CD4-positive, alpha-beta T cell treated with Interferon gamma for 1 hour (primary cell): ENCODE results near the gene ACY1.

Source experiments
- DNase-seq: peaks from one replicate; pipeline ENCODE4 v3.0.0-alpha.2; 2020

ACY1 gene

DNA sequence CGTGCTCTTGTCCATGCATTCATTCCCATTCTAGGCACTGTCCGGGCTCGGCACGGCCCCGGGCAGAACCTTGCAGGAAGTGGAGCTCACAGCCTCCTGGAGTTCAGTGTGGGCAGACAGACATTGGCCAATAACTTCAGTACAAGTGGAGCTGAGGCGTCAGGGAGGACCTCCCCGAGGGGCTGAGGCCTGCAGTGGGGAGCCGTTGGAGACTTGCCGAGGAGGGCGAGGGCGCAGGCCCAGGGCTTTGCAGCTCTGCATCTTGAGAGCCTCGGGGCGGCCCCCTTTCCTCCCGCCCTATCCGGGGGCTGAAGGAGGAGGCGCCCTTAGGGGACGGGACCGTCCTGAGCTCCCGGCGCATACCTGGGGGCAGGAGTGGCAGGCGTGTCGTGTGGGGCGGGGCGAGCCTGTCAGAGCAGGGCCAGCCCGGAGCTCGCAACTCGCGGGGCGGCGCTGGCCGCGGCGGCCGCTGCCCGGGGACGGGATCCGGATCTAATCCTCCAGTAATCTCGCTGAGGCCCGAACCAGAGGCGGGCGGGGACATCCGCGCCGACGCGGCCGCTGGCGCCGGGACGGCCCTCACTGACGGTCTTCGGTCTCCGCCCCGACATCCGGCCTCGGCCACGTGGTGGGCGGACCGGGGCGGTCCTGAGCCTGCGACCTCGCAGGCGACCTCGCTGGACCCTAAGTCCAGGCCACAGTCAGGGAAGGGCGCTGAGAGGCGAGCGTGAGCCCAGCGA lies at the start of gene ACY1:
TSS of gene ACY1 (plus strand) at position 698 of the 740 bp plus-strand sequence. CDS start 530 bp downstream, outside the sequence.
- peak; percentile 60 for DNase-seq

DNA sequence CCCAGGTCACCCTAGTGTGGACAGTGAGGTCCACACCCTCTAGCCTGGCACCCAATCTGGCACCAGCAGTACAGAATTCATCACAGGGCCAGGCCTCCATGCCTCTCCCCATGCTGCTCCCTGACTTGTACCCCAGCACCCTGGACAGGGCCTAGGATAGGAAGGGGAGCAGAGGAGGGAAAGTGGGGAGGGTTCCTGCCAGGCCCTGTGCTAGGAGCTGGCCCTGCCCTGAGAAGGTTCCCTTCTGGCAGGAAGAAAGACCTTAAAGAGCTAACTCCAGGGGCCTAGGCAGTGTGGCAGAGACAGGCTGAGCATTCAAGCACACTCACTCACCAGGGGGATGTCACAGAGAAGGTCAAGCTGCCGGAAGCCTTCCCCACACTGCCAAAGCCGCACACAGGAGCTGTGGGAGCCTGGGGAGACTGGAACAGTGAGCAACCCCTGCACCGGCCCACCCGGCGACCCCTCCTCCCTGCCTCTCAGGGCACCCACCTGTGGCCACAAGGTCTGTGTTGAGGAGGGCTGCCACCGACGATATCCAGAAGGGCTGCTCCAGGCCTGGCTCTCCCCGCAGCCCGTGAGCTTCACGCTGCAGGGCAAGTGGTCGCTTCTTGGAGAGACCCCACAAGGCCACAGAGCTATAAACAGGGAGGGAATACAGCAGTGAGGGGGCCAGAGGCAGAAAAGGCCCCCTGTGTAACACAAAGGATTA lies 49.0 kb upstream of the ACY1 start:
- DNase-seq = no peak

DNA sequence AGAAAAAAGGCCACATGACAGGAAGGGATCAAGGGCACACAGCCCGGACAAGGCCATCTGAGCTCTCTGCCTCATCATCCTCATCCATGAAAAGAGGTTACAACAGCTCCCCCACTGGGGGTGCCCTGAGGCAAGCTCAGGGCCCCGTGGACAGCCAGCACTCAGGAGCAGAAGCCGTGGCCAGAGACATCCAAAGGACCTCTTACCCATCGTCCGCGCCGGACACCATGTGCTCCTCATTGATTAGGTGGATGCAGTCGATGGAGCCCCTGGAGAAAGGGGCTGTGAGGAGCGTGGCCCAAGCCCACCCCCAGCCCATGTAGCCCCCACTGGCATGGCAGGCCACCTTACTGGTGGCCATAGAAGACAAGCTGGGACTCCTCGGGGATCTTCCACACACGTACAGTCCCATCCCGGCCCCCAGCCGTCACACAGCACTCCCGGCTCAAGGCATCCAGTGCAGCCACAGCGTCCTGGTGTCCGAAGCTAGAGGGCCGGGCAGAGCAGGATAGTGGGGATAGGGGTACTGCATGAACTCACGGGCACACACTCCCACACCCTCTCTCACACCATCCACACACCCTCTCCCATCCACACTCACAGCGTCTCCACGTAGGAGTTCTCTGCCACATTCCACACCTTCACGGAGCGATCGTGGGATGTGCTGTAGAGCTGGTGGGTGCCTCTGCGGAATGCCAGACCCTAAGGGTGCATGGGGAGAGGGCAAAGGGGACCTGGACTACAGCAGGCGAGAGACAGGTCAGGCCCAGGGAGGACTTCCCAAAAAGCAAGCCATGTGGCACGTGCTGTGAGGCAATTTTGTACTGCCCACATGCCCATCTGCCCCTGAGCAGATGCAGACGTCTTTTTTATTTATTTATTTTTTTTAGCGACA lies 48.1 kb upstream of the ACY1 start:
- no peak for DNase-seq

DNA sequence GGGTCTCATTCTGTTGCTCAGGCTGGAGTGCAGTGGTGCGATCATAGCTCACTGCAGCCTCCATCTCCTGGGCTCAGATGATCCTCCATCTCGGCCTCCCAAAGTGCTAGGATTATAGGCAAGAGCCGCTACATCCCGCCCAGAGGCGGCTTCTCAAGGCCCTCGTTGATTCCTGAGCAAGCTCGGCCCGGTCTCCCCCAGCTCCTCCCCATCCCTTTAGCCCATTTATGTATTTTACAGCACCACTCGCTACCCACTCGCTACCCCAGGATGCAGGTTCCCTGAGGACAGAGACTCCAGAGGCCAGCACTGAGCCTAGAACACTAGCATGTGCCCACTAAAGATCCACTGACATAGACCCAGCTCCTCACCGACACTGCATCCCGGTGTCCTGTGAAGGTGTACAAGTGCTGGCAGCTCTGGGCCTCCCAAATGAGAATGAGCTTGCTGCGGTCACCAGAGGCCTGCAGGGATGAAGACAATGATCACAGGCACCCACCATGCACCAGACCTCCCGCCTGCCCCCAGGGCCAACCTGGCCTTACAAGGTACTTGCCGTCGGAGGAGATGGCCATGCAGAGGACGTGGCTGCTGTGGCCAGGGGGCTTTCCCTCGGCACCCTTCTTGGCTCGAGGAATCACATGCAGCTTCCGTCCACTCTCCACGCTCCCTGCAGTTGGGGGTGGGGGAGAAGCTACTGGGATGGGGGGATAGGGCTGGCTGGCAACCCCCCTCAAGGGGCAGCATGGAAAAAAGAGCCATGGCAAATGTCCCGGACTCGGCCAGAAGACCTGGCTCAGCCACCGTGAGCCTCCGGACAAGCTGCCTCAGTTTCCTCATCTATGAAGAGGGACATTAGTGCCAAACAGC lies 47.2 kb upstream of the ACY1 start:
- no peak for DNase-seq

DNA sequence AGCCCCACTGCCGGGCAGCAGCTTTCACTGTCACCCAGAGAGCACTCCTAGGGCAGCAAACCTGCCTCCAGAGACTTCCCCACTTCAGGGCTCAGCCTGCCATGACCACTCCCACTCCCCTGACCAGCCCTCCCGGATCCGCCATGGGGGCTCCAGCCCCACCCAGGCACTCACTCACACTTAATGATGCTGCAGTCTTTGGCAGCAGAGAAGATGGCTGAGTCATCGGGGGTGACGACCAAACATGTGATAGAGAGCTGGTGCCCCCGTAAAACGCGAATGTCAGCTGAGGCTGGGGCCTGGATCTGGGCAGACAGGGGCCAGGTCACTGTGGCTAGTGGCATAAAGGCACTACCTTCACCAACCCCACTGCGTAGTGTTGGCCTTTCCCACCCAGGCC lies 46.3 kb upstream of the ACY1 start:
- DNase-seq = no peak

DNA sequence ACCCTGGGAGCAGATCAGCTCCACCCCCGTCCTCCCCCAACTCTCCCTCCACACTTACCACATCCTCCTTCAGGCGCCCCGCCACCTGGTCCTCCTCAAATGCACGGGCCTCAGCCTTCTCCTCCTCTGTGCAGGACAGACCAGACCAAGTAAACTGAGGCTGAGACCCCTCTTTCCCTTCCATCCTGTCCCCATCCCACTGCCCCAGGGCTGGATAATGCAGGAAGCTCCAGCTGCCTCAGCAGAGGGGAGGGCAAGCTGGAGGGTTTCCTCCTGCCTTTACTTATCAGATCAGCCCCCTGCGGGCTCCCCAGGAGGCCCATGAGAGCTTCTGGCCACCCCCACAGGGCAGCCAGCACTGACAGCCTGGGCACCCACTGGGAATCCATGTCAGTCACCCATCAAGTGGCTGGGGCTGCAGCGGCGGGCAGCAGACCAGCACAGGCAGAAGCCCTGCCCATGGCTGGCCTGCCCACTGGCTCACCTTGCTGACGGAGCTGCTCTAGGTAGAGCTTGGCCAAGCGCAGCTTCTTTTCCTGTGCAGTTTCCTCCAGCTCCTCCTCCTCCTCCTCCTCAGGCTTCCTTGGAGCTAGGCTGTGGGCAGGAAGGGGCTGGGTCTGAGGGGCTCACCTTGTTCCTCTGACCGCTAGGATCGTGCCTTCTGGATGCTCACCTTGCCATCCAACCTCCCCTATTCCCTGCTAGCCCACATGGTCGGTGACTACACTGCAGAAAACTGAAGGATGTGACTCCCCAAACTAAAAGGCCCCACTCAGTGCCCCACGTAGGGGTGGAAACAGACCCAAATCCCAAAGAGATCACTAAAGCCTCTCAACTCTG lies 45.5 kb upstream of the ACY1 start:
- DNase-seq = no peak

DNA sequence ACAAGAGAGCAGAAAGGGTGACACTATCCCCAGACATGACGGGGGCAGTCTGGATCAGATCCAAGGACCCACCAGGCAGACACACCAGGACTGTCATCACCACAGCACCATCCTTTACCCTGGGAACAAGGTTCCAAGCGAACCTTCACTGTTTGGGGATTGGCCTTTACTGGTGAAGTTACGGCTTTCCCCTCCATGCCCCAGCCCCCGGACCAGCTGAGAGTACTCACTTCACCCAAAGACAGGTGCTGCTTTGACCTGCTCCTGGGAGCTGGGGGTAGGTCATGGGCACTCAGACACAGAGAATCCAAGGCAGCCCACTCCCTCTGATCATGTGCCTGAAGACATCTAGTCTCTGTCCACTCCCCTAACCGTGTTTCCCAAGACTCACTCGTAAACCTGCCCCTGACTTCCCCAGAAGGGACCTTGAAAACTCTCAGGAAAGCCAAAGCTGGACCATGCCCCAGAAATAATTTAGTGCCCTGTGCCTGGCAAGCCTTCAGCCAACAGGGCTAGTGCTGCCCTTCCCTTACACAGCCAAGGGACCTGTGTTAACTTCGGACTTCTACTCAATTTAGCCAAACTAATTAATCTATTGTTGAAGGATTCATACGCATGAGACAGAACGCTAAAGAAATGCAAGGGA lies 44.4 kb upstream of the ACY1 start:
- DNase-seq = no peak

DNA sequence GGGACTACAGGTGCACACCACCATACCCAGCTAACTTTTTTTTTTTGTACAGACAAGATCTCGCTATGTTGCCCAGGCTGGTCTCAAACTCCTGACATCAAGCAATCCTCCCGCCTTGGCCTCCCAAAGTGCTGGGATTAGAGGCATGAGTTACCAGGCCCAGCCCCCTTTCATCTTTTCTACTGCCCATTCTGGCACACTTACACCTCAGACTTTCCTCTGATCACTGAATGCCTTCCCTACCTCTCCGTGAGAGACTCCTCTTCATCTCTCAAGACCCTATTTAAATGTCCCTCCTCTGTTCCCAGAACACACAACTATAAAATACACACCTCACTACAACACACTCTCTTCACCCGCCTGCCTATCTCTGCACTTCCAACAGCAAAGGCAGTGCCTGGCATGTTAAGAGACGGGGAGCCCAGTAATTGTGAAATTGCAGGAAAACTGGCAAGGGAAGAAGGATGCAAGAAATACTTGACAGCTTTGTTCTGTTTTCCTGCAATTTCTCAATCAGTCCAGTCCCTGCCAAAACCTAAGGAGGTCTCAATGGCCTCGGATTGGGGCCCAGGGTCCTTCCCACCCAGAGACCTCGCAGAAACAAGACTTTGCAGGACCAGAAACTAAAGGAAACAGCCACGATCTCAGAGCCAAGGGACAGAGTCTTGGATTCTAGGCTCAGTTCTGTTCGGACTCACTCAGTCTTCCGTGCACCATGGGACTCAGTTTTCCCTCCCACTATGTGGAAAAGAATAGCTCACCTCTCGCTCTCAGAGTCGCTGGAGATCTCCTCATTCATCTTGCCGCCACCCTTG lies 42.5 kb upstream of the ACY1 start:
- no peak for DNase-seq

DNA sequence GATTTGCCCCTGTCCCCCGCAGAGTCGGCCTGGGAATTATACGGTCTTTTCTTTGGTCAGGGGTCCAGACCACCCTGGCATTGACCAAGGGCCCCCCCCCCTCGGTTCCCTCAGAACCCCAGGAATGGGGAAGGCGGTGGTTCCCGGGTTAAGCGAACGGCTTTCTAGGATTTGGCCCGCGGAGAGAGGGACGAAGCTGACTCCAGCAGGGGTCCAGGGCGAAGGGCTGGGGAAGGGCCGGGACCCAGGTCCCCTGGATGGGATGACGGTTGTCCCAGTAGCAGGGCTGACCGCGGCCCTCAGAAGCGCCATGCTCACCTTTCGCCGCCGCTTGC lies 41.9 kb upstream of the ACY1 start:
- no peak for DNase-seq

DNA sequence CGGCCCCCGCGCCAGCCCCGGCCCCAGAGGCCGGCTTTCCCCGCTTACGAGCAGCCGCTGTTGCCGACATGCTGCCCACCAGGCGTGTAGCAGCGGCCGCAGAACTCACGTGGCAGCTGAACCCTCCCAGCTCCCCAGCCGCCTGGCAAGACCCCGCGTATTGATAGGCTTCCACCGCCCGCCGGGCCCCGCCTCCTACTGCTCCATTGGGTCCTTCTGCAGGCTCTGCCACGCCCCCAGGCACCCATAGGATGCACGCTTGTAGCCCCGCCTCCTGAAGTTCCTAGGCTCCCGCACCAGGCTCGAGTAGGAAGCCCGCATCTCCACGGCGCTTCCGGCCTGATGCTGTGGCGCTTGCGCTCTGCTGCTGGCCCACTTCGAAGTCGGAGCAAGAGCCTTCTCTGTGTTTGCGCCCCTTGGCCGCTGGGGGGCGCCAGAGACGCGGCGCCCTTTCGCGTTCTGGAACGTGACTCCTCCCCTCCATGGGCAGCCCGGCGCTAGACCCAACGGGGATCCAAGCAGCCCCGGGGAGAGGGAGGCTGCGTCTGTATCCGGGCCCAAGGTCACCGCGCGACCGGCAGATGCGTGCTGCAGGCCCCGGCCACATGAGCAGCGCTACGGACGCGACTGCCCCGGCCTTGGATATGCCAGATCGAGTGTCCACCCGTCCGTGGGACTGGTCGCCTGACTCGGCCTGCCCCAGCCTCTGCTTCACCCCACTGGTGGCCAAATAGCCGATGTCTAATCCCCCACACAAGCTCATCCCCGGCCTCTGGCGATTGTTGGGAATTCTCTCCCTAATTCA lies 41.3 kb upstream of the ACY1 start, which contains the start of the genes PARP3 and RRP9:
TSS of gene PARP3 (plus strand) at position 566 of the 805 bp plus-strand sequence. CDS start 993 bp downstream, outside the sequence.
TSS of gene RRP9 (minus strand) at position 107 of the 805 bp plus-strand sequence. CDS start at position 70, 37 bp downstream.
- peak; percentile 100 for DNase-seq

DNA sequence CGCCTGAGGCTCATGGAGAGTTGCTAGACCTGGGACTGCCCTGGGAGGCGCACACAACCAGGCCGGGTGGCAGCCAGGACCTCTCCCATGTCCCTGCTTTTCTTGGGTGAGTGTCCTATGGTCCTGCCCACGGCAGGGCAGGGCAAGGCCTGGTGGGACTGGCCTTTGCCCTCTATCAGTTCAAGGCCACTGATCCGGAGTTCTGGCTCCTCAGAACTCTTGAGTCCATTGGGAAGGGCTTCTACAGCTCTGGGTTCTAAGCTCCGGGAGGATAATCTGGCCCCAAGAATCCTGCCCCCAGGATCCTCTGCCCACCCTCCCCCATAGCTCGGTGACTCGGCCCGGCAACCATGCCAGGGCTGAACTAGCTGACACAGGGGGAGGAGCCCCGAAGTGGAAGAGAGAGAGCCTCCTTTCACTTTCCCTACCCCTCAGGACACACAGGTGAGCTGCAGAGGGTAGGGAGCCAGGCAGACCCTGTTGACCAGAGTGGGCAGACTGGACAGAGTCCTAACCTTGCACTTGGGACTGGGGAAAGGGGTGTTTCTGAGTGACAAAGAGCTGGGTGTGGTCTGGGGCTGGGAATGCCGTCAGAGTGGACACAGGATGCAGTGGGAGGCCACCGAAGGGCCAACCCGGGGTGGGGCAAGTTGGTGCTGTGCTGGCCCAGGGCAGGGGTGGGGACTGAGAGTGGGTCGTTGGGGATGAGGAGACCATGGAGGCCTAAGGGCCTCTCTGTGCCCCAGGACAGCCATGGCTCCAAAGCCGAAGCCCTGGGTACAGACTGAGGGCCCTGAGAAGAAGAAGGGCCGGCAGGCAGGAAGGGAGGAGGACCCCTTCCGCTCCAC lies 40.5 kb upstream of the ACY1 start:
- DNase-seq = peak; percentile 49

DNA sequence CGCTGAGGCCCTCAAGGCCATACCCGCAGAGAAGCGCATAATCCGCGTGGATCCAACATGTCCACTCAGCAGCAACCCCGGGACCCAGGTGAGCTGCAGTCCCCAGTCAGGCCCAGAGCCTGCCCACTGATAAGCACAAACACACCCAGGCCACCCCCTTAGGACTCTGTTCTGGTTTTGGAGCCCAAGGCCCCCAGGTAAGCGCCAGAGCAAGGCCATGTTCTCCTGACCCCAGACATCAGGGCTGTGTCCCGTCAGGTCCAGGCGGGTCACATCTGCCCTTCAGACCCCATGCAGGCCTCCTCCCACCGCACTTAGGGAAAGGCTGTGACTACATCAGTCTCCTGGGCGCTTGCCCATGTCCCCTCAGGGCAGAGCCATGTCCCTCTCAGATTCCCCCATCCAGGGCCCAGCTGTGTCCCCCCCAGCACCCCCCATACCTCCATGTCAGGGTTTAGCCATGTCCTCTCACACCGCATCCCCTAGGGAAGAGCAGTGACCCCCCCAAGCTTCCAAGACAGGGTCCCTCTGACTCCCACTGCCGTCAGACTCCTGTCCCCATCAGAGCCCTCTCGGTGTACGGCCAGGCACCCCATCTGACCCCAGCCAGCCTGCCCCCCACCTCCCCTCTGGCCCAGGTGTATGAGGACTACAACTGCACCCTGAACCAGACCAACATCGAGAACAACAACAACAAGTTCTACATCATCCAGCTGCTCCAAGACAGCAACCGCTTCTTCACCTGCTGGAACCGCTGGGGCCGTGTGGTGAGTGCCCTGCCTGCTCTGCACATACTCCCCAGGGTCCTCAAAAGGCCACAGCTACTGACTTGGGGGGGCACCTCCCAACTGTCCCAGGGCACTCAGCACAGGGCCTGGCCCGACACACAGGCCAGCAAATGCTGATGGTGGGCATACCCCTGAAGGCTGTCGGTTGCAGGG lies 39.6 kb upstream of the ACY1 start:
- no peak for DNase-seq

DNA sequence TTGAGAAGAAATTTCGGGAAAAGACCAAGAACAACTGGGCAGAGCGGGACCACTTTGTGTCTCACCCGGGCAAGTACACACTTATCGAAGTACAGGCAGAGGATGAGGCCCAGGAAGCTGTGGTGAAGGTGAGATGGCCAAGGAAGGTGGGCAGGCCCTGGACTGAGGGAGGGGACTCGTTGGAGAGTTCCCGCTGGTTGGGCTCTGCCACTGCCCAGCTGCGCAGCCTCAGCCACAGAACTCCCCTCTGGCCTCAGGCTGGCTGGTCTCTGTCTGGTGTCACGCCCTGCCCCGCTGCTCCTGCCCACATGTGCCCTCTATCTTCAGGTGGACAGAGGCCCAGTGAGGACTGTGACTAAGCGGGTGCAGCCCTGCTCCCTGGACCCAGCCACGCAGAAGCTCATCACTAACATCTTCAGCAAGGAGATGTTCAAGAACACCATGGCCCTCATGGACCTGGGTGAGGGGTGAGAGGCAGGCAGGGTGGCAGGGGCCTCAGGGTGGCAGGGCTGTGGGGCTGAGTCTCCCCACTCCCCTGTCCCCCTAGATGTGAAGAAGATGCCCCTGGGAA lies 38.8 kb upstream of the ACY1 start:
- DNase-seq = no peak

DNA sequence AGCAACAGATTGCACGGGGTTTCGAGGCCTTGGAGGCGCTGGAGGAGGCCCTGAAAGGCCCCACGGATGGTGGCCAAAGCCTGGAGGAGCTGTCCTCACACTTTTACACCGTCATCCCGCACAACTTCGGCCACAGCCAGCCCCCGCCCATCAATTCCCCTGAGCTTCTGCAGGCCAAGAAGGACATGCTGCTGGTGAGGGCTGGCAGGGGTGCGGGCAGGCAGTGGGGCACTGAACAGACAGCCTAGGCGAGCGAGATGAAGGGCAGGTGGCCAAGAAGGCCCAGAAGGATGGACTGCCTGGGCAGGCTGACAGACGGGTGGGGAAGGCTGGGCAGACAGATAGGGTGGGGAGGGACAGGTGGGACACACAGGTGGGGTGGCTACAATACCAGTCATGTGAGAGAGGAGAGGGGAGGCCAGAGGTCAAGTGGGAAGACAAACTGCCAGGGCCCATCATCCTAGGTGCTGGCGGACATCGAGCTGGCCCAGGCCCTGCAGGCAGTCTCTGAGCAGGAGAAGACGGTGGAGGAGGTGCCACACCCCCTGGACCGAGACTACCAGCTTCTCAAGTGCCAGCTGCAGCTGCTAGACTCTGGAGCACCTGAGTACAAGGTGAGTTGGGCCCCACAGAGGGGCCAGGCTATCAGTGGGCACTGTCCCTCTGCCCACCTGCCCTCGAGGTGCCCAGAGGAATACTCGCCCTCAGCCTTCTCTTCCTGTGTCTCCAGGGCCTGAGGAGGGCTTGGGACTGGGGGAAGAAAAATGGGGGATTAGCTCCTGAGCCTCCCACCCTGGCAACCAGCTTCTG lies 38.1 kb upstream of the ACY1 start:
- no peak for DNase-seq

DNA sequence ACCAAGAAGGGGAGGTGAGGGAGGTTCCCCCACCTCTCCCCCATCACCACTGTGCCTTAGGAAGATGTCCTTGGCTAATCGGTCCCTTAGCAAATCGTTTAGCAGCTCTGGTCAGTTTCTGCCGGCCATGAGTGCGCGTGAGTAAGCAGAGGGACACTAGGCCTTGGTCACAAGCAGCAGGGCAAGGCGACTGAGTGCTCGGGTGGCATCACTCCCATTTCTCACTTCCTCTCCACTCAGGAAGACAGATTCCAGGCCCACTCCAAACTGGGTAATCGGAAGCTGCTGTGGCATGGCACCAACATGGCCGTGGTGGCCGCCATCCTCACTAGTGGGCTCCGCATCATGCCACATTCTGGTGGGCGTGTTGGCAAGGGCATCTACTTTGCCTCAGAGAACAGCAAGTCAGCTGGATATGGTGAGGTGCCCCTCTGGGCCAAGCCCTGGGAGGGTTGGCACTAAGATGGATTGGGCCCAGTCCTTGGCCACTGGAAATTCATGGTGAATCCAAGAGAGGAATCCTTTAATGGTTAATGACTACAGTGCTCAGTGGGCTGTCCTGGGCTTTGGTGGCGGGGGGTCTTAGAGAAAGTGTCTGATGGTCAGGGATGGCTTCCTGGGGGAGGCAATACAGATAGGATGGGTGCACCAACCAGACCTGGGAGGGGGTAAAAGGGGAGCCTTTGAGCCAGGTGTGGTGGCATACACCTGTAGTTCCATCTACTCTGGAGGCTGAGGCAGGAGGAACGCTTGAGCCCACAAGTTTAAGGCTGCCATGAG lies 37.2 kb upstream of the ACY1 start:
- no peak for DNase-seq
